ENCODE results near the gene VCX2. TPM values are rescaled to one million over a fixed set of nuclear protein-coding genes. Genes with fewer than 3 reads are reported as not detected.

Gene VCX2
- polyA plus RNA-seq, 1 of the 3 experiments (the other 2 are of a cell fraction): not detected

DNA sequence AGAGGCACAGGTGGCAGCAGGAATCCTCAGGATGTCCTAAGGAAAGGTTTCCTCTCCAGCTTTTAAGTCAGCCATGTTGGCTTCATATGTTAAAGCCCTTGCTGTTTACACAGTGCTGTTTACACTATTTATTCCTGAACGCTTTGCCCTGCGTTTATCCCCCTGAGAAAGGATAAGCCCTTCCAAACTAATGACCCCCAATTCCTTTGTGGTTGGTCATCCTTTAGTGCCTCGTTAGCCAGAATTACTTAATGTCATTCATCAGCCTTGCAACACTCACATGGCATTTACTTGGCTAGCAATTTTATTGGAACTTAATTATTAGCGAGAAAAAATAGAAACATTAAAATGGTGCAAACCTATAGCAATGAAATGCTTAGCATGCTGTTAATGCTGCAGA lies 23.8 kb downstream of the VCX2 start:
- CTCF ChIA-PET: no interaction called here
- WGBS (ENCODE audit: low lambda C conversion rate): 18% methylated on average over 4 of the region's 4 CpGs
- no peaks in the 10 kb centered on the region for H3K36me3 ChIP-seq (replicated peaks in 1 of 2; ENCODE audit: control insufficient read depth in 1 of 2, insufficient read depth in 2 of 2, low read length in 1 of 2)
- DNase-seq: no peak
- H3K4me2 ChIP-seq: no peak overlapping the region
- H3K79me2 ChIP-seq (ENCODE audit: insufficient read depth): no peaks in the 10 kb centered on the region
- no peak overlapping the region for H3K4me3 ChIP-seq (ENCODE audit: low read depth in 2 of 2, low read length in 1 of 2)
- H3F3A ChIP-seq (replicated peaks; ENCODE audit: insufficient read depth): no peaks in the 10 kb centered on the region
- no peak overlapping the region for H3K9ac ChIP-seq
- H3K4me1 ChIP-seq (ENCODE audit: control insufficient read depth in 1 of 2, insufficient read depth in 2 of 2, low read depth in 1 of 2, low read length in 1 of 2): no peaks in the 10 kb centered on the region
- no peak for TF ChIP-seq IRF3 (IDR thresholded peaks at IDR 0.05; ENCODE audit: low read depth, low read length)
- POLR2A ChIA-PET: no interaction called here
- no peaks in the 10 kb centered on the region for H3K27me3 ChIP-seq (ENCODE audit: insufficient read depth)
- H3K9me3 ChIP-seq: no peaks in the 10 kb centered on the region
- no peaks in the 10 kb centered on the region for H3K9me2 ChIP-seq
- H3K27ac ChIP-seq (ENCODE audit: low read depth in 2 of 2, low read length in 1 of 2): no peak overlapping the region
- H2AFZ ChIP-seq (ENCODE audit: low read depth): no peak overlapping the region
- H4K20me1 ChIP-seq (ENCODE audit: insufficient read depth): no peaks in the 10 kb centered on the region

- 69% methylated on average over 8 of the region's 24 CpGs for WGBS (ENCODE audit: low lambda C conversion rate)
- no peaks in the 10 kb centered on the region for H3K36me3 ChIP-seq (replicated peaks in 1 of 2; ENCODE audit: control insufficient read depth in 1 of 2, insufficient read depth in 2 of 2, low read length in 1 of 2)
- CTCF ChIA-PET: interaction anchor here (0.9 kb wide), 1 partner anchor 594 kb away, joined by 3 read pairs; no protein-coding TSS in a partner anchor
- no peak for DNase-seq
- no peak overlapping the region for H3K4me3 ChIP-seq (ENCODE audit: low read depth in 2 of 2, low read length in 1 of 2)
- H3K9me2 ChIP-seq: no peaks in the 10 kb centered on the region
- H3F3A ChIP-seq (replicated peaks; ENCODE audit: insufficient read depth): no peaks in the 10 kb centered on the region
- TF ChIP-seq RXRA (IDR thresholded peaks at IDR 0.05; ENCODE audit: borderline replicate concordance, low read depth) (no peak), RFX5 (IDR thresholded peaks at IDR 0.05; ENCODE audit: low read length) (no peak), FOSL2 (IDR thresholded peaks at IDR 0.05; ENCODE audit: borderline replicate concordance, low read depth) (no peak), ELF1 (IDR thresholded peaks at IDR 0.05) (no peak), NRF1 (IDR thresholded peaks at IDR 0.05; ENCODE audit: low read depth, low read length) (no peak), GABPA (IDR thresholded peaks at IDR 0.05; ENCODE audit: low read depth) (no peak), NFIC (IDR thresholded peaks at IDR 0.05; ENCODE audit: borderline replicate concordance) (no peak), TEAD4 (IDR thresholded peaks at IDR 0.05; ENCODE audit: borderline replicate concordance, insufficient read depth) (no peak), TCF12 (IDR thresholded peaks at IDR 0.05) (no peak), MXI1 (IDR thresholded peaks at IDR 0.05; ENCODE audit: low read depth, low read length) (no peak)
- no peak overlapping the region for H2AFZ ChIP-seq (ENCODE audit: low read depth)
- no peak overlapping the region for H3K27ac ChIP-seq (ENCODE audit: low read depth in 2 of 2, low read length in 1 of 2)
- no peak overlapping the region for H3K9ac ChIP-seq
- POLR2A ChIA-PET: no interaction called here
- H3K4me2 ChIP-seq: no peak overlapping the region
- H3K27me3 ChIP-seq (ENCODE audit: insufficient read depth): no peaks in the 10 kb centered on the region
- no peaks in the 10 kb centered on the region for H3K4me1 ChIP-seq (ENCODE audit: control insufficient read depth in 1 of 2, insufficient read depth in 2 of 2, low read depth in 1 of 2, low read length in 1 of 2)
- H3K9me3 ChIP-seq: no peaks in the 10 kb centered on the region
- no peaks in the 10 kb centered on the region for H4K20me1 ChIP-seq (ENCODE audit: insufficient read depth)
- no peaks in the 10 kb centered on the region for H3K79me2 ChIP-seq (ENCODE audit: insufficient read depth)
Observed at GRCh38 chrX:8144925-8145324, 26.1 kb downstream of the VCX2 start.

GRCh38 chrX:8141896-8142295 lies 29.2 kb downstream of the VCX2 start:
- no peak for DNase-seq
- Histone ChIP-seq H3K4me3 (ENCODE audit: low read depth in 2 of 2, low read length in 1 of 2) (no peak overlapping the region), H3K27ac (ENCODE audit: low read depth in 2 of 2, low read length in 1 of 2) (no peak overlapping the region), H2AFZ (ENCODE audit: low read depth) (no peak overlapping the region), H3K27me3 (ENCODE audit: insufficient read depth) (no peaks in the 10 kb centered on the region), H3K36me3 (replicated peaks in 1 of 2; ENCODE audit: control insufficient read depth in 1 of 2, insufficient read depth in 2 of 2, low read length in 1 of 2) (no peaks in the 10 kb centered on the region), H3K4me2 (no peak overlapping the region), H3K4me1 (ENCODE audit: control insufficient read depth in 1 of 2, insufficient read depth in 2 of 2, low read depth in 1 of 2, low read length in 1 of 2) (no peaks in the 10 kb centered on the region), H3K9me3 (no peaks in the 10 kb centered on the region), H3F3A (replicated peaks; ENCODE audit: insufficient read depth) (no peaks in the 10 kb centered on the region), H3K9ac (no peak overlapping the region), H4K20me1 (ENCODE audit: insufficient read depth) (no peaks in the 10 kb centered on the region), H3K9me2 (no peaks in the 10 kb centered on the region), H3K79me2 (ENCODE audit: insufficient read depth) (no peaks in the 10 kb centered on the region)
- ChIA-PET CTCF (no interaction called here), POLR2A (no interaction called here)
- 0% methylated on average over 3 of the region's 3 CpGs for WGBS (ENCODE audit: low lambda C conversion rate)
- no peak for TF ChIP-seq FOSL2 (IDR thresholded peaks at IDR 0.05; ENCODE audit: borderline replicate concordance, low read depth)
- TF ChIP-seq RXRA (IDR thresholded peaks at IDR 0.05; ENCODE audit: borderline replicate concordance, low read depth): no peak
- TF ChIP-seq FOXM1 (IDR thresholded peaks at IDR 0.05; ENCODE audit: low read depth): no peak
- no peak for TF ChIP-seq RCOR1 (IDR thresholded peaks at IDR 0.05; ENCODE audit: low read length)
- TF ChIP-seq ELF1 (IDR thresholded peaks at IDR 0.05): no peak
- TF ChIP-seq, protein P1, sequence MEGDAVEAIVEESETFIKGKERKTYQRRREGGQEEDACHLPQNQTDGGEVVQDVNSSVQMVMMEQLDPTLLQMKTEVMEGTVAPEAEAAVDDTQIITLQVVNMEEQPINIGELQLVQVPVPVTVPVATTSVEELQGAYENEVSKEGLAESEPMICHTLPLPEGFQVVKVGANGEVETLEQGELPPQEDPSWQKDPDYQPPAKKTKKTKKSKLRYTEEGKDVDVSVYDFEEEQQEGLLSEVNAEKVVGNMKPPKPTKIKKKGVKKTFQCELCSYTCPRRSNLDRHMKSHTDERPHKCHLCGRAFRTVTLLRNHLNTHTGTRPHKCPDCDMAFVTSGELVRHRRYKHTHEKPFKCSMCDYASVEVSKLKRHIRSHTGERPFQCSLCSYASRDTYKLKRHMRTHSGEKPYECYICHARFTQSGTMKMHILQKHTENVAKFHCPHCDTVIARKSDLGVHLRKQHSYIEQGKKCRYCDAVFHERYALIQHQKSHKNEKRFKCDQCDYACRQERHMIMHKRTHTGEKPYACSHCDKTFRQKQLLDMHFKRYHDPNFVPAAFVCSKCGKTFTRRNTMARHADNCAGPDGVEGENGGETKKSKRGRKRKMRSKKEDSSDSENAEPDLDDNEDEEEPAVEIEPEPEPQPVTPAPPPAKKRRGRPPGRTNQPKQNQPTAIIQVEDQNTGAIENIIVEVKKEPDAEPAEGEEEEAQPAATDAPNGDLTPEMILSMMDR (IDR thresholded peaks at IDR 0.05): no peak
- TF ChIP-seq, protein P2, sequence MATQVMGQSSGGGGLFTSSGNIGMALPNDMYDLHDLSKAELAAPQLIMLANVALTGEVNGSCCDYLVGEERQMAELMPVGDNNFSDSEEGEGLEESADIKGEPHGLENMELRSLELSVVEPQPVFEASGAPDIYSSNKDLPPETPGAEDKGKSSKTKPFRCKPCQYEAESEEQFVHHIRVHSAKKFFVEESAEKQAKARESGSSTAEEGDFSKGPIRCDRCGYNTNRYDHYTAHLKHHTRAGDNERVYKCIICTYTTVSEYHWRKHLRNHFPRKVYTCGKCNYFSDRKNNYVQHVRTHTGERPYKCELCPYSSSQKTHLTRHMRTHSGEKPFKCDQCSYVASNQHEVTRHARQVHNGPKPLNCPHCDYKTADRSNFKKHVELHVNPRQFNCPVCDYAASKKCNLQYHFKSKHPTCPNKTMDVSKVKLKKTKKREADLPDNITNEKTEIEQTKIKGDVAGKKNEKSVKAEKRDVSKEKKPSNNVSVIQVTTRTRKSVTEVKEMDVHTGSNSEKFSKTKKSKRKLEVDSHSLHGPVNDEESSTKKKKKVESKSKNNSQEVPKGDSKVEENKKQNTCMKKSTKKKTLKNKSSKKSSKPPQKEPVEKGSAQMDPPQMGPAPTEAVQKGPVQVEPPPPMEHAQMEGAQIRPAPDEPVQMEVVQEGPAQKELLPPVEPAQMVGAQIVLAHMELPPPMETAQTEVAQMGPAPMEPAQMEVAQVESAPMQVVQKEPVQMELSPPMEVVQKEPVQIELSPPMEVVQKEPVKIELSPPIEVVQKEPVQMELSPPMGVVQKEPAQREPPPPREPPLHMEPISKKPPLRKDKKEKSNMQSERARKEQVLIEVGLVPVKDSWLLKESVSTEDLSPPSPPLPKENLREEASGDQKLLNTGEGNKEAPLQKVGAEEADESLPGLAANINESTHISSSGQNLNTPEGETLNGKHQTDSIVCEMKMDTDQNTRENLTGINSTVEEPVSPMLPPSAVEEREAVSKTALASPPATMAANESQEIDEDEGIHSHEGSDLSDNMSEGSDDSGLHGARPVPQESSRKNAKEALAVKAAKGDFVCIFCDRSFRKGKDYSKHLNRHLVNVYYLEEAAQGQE (IDR thresholded peaks at IDR 0.05; ENCODE audit: low read depth, low read length): no peak
- no peak for TF ChIP-seq GATA2 (CRISPR knock-in tag; IDR thresholded peaks at IDR 0.05)
- TF ChIP-seq MXI1 (IDR thresholded peaks at IDR 0.05; ENCODE audit: low read depth, low read length): no peak

Data from SK-N-SH (cell line).